ENCODE measurements around the gene DPYD.

DPYD gene

DNA sequence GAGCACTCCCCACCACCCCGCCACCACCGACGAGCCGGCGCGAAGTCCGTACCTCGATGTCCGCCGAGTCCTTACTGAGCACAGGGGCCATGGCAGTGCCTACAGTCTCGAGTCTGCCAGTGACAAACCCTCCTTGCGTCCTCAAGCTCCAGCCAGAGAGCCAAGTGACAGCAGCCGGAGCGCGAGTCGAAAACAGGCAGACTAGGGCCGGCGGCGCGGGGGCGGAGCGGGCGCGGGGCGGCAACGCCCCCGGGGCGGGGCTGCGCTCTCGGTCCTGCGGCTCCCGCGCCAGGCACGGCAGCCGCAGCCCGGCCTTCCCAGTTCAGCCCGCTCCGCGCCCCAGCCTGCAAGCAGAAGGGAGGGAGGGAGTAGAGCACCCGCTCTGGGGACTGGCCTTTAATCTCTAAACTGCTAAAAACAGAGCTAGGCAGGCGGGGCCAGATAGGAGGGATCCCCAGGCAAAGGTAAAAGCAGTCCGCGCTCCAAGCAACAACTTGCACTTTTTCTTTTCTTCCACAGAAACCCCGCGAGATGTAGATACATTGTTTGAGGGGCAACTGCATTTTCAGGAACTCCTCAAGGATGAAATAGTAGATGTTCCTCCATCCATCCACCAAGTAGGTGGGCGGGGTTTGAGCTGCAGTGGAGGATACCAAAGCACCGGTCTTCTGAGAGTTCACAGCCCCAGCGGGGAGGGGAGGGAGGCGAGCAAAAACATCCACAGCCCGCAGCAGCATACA lies at the start of gene DPYD:
Gene DPYD (minus strand): TSS at position 203 of the 740 bp plus-strand sequence. CDS start 112 bp downstream, at position 91.
- peak within 1 kb of the TSS; percentile 81 for H3K4me3 ChIP-seq (ENCODE audit: low read depth, low read length, poor library complexity, severe bottlenecking)
- TF ChIP-seq EZH2 (IDR thresholded peaks at IDR 0.05; ENCODE audit: borderline replicate concordance, low read length) (no peak), CTCF (IDR thresholded peaks at IDR 0.05; ENCODE audit: low read length) (no peak)
- H3K27ac ChIP-seq (ENCODE audit: low read depth, low read length, poor library complexity, severe bottlenecking) = peak within 1 kb of the TSS; percentile 80
- H3K9ac ChIP-seq (ENCODE audit: low read length) = peak within 1 kb of the TSS; percentile 81
- no peaks in the 10 kb centered on the region for H3K9me2 ChIP-seq (ENCODE audit: low read depth, low read length)
- no peaks in the 10 kb centered on the region for H3F3A ChIP-seq (ENCODE audit: insufficient read depth, low read length)
- no peaks in the 10 kb centered on the region for H3K36me3 ChIP-seq (ENCODE audit: insufficient read depth, low read length)
- peak within 1 kb of the TSS; percentile 85 for H3K4me2 ChIP-seq (ENCODE audit: low read length)
- H3K9me3 ChIP-seq (ENCODE audit: low read length) = no peaks in the 10 kb centered on the region
- peak within 1 kb of the TSS; percentile 63 for H2AFZ ChIP-seq (ENCODE audit: low read length)
- H3K79me2 ChIP-seq (ENCODE audit: insufficient read depth, low read length) = 0 out of 2 replicates have a peak, but pooled peaks cover 4% of the 10 kb centered on the region
- no peaks in the 10 kb centered on the region for H4K20me1 ChIP-seq (ENCODE audit: insufficient read depth, low read length)
- H3K27me3 ChIP-seq (ENCODE audit: insufficient read depth, low read length) = no peaks in the 10 kb centered on the region
- H3K4me1 ChIP-seq (ENCODE audit: insufficient read depth, low read length, severe bottlenecking) = peaks cover 29% of the 10 kb centered on the region

GRCh38 chr1:97960470-97960869 lies 39.6 kb upstream of the DPYD start:
- H4K20me1 ChIP-seq (ENCODE audit: insufficient read depth, low read length) = no peaks in the 10 kb centered on the region
- H2AFZ ChIP-seq (ENCODE audit: low read length) = no peak overlapping the region
- H3K27ac ChIP-seq (ENCODE audit: low read depth, low read length, poor library complexity, severe bottlenecking) = no peak overlapping the region
- no peaks in the 10 kb centered on the region for H3K36me3 ChIP-seq (ENCODE audit: insufficient read depth, low read length)
- no peak overlapping the region for H3K4me3 ChIP-seq (ENCODE audit: low read depth, low read length, poor library complexity, severe bottlenecking)
- H3K27me3 ChIP-seq (ENCODE audit: insufficient read depth, low read length) = no peaks in the 10 kb centered on the region
- no peaks in the 10 kb centered on the region for H3K9me3 ChIP-seq (ENCODE audit: low read length)
- H3K9ac ChIP-seq (ENCODE audit: low read length) = no peak overlapping the region
- H3K4me1 ChIP-seq (ENCODE audit: insufficient read depth, low read length, severe bottlenecking) = no peaks in the 10 kb centered on the region
- H3F3A ChIP-seq (ENCODE audit: insufficient read depth, low read length) = no peaks in the 10 kb centered on the region; the same call in 1 of the 2 replicates
- H3K79me2 ChIP-seq (ENCODE audit: insufficient read depth, low read length) = no peaks in the 10 kb centered on the region
- H3K4me2 ChIP-seq (ENCODE audit: low read length) = no peak overlapping the region
- no peaks in the 10 kb centered on the region for H3K9me2 ChIP-seq (ENCODE audit: low read depth, low read length)
- TF ChIP-seq CTCF (IDR thresholded peaks at IDR 0.05; ENCODE audit: low read length) (no peak), EZH2 (IDR thresholded peaks at IDR 0.05; ENCODE audit: borderline replicate concordance, low read length) (no peak)

DNA sequence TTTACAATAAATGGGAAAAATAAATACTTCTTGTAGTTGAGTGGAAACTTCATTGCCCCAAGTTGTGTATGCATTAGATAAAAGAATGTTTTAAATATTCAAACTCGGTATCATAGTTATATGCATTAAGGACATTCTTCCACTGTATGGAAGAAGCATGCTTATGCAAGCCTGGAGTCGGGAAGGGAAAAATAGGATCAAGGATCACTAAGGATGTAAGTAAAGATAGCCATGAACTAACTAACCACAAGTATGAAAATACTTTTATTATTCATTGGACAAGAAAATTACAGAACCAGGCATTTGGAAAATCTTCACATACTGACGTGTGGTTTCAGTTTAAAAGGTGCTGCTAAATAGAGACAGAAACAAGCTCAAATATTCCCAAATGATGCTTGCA lies 26.9 kb upstream of the DPYD start:
- Histone ChIP-seq H4K20me1 (ENCODE audit: insufficient read depth, low read length) (no peaks in the 10 kb centered on the region), H3K9me2 (ENCODE audit: low read depth, low read length) (no peaks in the 10 kb centered on the region), H3F3A (ENCODE audit: insufficient read depth, low read length) (no peaks in the 10 kb centered on the region), H3K4me2 (ENCODE audit: low read length) (no peak overlapping the region), H3K79me2 (ENCODE audit: insufficient read depth, low read length) (no peaks in the 10 kb centered on the region), H2AFZ (ENCODE audit: low read length) (no peak overlapping the region), H3K36me3 (ENCODE audit: insufficient read depth, low read length) (no peaks in the 10 kb centered on the region), H3K4me1 (ENCODE audit: insufficient read depth, low read length, severe bottlenecking) (no peaks in the 10 kb centered on the region), H3K27ac (ENCODE audit: low read depth, low read length, poor library complexity, severe bottlenecking) (no peak overlapping the region), H3K9me3 (ENCODE audit: low read length) (no peaks in the 10 kb centered on the region), H3K4me3 (ENCODE audit: low read depth, low read length, poor library complexity, severe bottlenecking) (no peak overlapping the region), H3K27me3 (ENCODE audit: insufficient read depth, low read length) (no peaks in the 10 kb centered on the region), H3K9ac (ENCODE audit: low read length) (no peak overlapping the region)
- no peak for TF ChIP-seq CTCF (IDR thresholded peaks at IDR 0.05; ENCODE audit: low read length)
- no peak for TF ChIP-seq EZH2 (IDR thresholded peaks at IDR 0.05; ENCODE audit: borderline replicate concordance, low read length)

Measured in OCI-LY1 (cell line).